ENCODE results near the gene CCDC188. TPM values are rescaled to one million over a fixed set of nuclear protein-coding genes. Genes with fewer than 3 reads are reported as not detected.

CCDC188 gene
- total RNA-seq (2014; rRNA removed; shearing (Covaris generic)), result 0.16 and 0.84 TPM in 2 replicates

DNA sequence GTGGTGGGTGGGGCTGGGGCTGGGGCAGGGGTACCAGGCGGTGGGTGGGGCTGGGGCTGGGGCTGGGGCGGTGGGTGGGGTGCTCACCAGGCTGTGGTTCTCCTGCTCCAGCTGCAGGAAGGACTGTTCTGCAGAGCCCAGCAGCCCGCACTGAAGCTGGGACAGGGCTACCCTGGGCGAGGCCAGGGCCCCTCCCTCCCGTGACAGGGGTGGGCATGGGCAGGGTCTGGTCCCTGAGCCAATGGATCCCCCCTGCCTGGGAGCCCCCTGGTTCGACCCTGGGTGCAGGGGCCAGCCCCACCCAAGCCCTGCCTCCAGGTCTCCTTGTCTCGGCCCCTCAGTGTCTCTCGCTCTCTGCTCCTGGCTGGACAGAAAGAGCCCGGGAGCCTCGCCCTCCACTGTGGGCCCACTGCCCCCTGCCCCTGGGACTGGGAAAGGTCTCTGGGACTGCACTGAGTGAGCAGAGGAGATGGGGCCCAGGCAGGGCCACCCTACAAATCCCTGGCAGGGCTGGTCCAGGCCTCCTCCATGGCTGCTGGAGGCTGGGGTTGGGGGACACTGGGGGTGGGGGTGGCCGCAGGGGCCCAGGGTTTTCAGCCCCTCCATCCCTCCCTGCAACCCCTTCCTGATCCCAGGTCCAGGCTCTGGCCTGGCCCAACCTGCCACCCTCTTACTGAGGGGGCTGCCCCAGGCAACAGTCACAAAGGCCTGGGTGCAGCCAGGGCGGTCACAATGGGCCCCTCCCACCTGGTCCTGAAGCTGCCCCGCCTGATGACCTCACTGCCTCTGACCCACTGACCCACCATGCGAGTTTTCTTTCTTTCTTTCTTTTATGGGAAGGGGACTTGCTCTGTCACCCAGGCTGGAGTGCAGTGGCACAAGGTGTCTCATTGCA is at the start of gene CCDC188:
CCDC188 (minus strand) TSS at position 675 of the 895 bp plus-strand sequence; CDS start at position 606, 69 bp downstream.
- Histone ChIP-seq H3K4me1 (replicated peaks) (peaks cover 16% of the 10 kb centered on the region), H3K36me3 (no peaks in the 10 kb centered on the region), H3K27me3 (replicated peaks) (no peaks in the 10 kb centered on the region), H3K27ac (no peak within 1 kb of the TSS), H3K9me3 (replicated peaks) (no peaks in the 10 kb centered on the region), H3K4me3 (no peak within 1 kb of the TSS)
- no peak for DNase-seq (ENCODE audit: low read depth in 1 of 2, low spot score in 2 of 2)

GRCh38 chr22:20199906-20200305 is 49.1 kb upstream of the CCDC188 start:
- Histone ChIP-seq H3K27me3 (replicated peaks) (peaks cover 26% of the 10 kb centered on the region), H3K36me3 (no peaks in the 10 kb centered on the region), H3K4me1 (replicated peaks) (peaks cover 9% of the 10 kb centered on the region), H3K9me3 (replicated peaks) (no peaks in the 10 kb centered on the region), H3K27ac (no peak overlapping the region), H3K4me3 (no peak overlapping the region)
- DNase-seq (ENCODE audit: low read depth in 1 of 2, low spot score in 2 of 2), result no peak

GRCh38 chr22:20199413-20199842 is 48.6 kb upstream of the CCDC188 start:
- no peak for DNase-seq (ENCODE audit: low read depth in 1 of 2, low spot score in 2 of 2)
- H3K9me3 ChIP-seq (replicated peaks), result no peaks in the 10 kb centered on the region
- H3K27me3 ChIP-seq (replicated peaks), result peaks cover 26% of the 10 kb centered on the region
- H3K27ac ChIP-seq, result no peak overlapping the region
- no peak overlapping the region for H3K4me3 ChIP-seq
- peaks cover 9% of the 10 kb centered on the region for H3K4me1 ChIP-seq (replicated peaks)
- no peaks in the 10 kb centered on the region for H3K36me3 ChIP-seq

DNA sequence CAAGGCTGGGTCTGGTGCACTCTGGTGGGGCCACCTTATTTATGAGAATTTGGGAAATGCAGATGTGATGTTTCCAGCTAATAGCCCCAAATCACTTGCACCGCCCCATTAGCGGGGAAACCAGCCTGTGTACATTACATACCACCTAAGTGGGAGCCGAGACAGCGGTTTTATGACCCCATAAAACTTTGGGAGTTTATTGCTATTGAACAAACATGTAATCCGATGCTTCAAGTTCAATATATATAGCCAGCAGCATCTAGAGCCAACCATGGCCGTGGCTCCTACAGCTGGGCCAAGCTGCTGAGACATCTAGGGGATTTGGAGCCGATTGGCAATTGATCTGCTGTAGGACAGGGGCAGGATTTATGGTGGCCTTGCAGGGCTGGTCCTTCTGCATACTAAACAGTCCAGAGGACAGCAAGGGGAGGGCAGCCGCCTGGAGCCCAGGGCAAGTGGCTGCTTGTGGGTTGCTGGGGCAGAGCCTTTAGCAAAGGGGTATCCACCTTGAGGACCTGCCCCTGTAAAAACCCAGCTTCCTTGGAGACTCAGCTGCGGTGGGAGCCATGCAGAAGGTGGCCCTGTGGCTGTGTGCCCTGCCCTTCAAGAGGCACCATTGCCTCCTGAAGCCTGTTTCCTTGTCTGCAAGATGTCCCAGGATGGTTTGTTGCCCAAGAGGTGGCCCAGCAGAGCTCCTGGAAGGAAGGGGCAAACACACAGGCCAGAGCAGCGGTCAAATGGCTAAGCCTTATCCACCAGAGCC is 47.9 kb upstream of the CCDC188 start:
- no peak overlapping the region for H3K27ac ChIP-seq
- peaks cover 26% of the 10 kb centered on the region for H3K27me3 ChIP-seq (replicated peaks)
- no peak for DNase-seq (ENCODE audit: low read depth in 1 of 2, low spot score in 2 of 2)

GRCh38 chr22:20197407-20198030 is 46.7 kb upstream of the CCDC188 start:
- H3K36me3 ChIP-seq, result no peaks in the 10 kb centered on the region
- no peak overlapping the region for H3K4me3 ChIP-seq
- DNase-seq (ENCODE audit: low read depth in 1 of 2, low spot score in 2 of 2), result no peak
- H3K4me1 ChIP-seq (replicated peaks), result no peaks in the 10 kb centered on the region
- no peaks in the 10 kb centered on the region for H3K9me3 ChIP-seq (replicated peaks)
- peaks cover 26% of the 10 kb centered on the region for H3K27me3 ChIP-seq (replicated peaks)
- no peak overlapping the region for H3K27ac ChIP-seq

More for the DNA sequence above, 47.9 kb upstream of the CCDC188 start:
- Histone ChIP-seq H3K4me3 (no peak overlapping the region), H3K36me3 (no peaks in the 10 kb centered on the region), H3K9me3 (replicated peaks) (no peaks in the 10 kb centered on the region), H3K4me1 (replicated peaks) (peaks cover 4% of the 10 kb centered on the region)

GRCh38 chr22:20196094-20196842 is 45.4 kb upstream of the CCDC188 start:
- H3K27ac ChIP-seq, result no peak overlapping the region
- peaks cover 23% of the 10 kb centered on the region for H3K27me3 ChIP-seq (replicated peaks)
- no peak for DNase-seq (ENCODE audit: low read depth in 1 of 2, low spot score in 2 of 2)
- H3K36me3 ChIP-seq, result no peaks in the 10 kb centered on the region
- H3K4me3 ChIP-seq, result no peak overlapping the region
- no peaks in the 10 kb centered on the region for H3K9me3 ChIP-seq (replicated peaks)
- H3K4me1 ChIP-seq (replicated peaks), result no peaks in the 10 kb centered on the region

DNA sequence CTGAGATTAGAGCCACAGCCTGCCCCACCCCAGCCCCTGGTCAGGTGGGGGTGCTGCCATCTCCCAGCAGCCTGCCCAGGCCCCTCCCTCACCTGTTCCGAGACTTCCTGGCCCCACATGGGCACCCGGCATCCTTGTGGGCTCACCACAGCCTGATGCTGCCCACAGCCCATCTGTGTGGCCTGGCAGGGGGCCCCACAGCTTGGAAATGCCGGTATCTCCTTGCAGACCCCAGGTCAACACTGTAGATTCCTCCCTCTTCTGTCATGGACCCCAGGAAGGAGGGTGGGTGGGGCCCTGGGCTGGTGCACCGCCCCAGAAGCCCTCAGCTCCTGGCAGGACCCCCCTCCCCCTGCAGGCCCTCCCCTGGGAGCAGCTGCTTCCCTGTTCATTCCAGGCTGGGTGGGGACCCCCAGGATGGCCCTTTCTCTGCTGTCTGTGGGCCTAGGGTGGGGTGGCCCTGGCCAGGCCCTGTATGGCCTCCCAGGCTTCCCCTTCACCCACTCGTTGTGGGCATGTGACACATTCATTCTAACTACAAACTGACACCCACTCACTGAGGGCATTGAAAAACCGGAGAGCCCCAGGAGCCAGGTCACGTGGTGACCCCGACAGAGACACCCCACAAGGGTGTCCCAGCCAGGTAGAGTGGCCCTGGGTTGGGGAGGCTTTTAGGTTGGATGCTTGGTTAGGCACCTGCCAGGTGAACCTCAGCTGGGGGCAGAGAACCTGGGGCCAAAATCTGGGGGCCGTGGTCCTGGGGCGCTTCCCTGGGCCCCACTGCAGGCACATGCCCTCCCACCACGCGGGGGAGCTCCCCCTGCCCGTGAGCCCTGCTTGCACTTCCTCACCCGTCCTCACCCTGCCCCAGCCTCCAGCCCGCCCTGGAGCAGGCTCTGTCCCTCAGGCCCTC is 44.1 kb upstream of the CCDC188 start:
- Histone ChIP-seq H3K36me3 (no peaks in the 10 kb centered on the region), H3K4me1 (replicated peaks) (no peaks in the 10 kb centered on the region), H3K9me3 (replicated peaks) (no peaks in the 10 kb centered on the region), H3K27ac (no peak overlapping the region), H3K4me3 (no peak overlapping the region), H3K27me3 (replicated peaks) (peaks cover 12% of the 10 kb centered on the region)
- no peak for DNase-seq (ENCODE audit: low read depth in 1 of 2, low spot score in 2 of 2)

GRCh38 chr22:20193761-20194494 is 43.1 kb upstream of the CCDC188 start:
- no peaks in the 10 kb centered on the region for H3K9me3 ChIP-seq (replicated peaks)
- peaks cover 11% of the 10 kb centered on the region for H3K27me3 ChIP-seq (replicated peaks)
- H3K4me1 ChIP-seq (replicated peaks), result no peaks in the 10 kb centered on the region
- H3K4me3 ChIP-seq, result no peak overlapping the region
- no peaks in the 10 kb centered on the region for H3K36me3 ChIP-seq
- no peak overlapping the region for H3K27ac ChIP-seq
- no peak for DNase-seq (ENCODE audit: low read depth in 1 of 2, low spot score in 2 of 2)

DNA sequence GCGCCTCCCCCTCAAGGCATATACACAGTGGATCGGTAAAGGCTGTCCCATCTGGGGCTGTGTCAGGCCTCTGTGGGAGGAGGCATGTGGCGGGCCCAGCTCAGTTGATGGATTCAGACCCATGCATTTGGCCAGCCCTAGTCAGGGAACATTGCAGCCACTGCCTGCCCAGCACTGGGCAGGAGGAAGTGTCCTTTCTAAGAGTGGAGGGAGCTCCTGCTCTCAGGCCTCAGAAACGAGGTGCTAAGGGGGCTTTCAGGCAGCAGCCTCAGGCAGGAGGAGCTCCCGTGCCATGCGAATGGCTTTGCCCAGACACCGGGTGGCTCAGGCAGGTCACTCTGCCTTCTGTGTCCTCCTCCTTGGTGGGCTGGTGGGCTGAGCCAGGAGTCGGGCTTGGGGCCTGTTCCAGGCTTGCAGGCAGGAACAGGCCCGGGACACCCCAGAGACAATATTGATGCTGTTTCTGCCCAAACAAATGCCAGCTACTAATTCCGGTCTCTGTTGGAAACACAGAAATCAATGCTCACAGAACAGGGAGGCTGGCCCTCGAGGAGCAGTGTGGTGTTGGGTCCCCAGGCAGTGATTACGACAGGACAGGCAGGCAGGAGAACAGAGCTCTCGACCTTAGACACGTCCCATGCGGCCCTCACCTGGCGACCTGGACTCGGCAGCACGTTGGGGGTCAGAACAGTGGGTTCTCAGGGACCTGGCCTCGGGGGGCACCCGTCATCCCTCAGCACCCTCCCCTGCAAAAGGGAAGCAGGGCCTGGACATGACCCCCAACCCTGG is 42.3 kb upstream of the CCDC188 start:
- H3K9me3 ChIP-seq (replicated peaks), result no peaks in the 10 kb centered on the region
- H3K4me1 ChIP-seq (replicated peaks), result no peaks in the 10 kb centered on the region
- H3K27ac ChIP-seq, result no peak overlapping the region
- no peak for DNase-seq (ENCODE audit: low read depth in 1 of 2, low spot score in 2 of 2)
- peaks cover 11% of the 10 kb centered on the region; the same call in 1 of the 2 replicates for H3K27me3 ChIP-seq (replicated peaks)
- no peak overlapping the region for H3K4me3 ChIP-seq
- H3K36me3 ChIP-seq, result no peaks in the 10 kb centered on the region

- no peaks in the 10 kb centered on the region for H3K4me1 ChIP-seq (replicated peaks)
- H3K36me3 ChIP-seq, result no peaks in the 10 kb centered on the region
- no peak overlapping the region for H3K27ac ChIP-seq
- no peaks in the 10 kb centered on the region for H3K9me3 ChIP-seq (replicated peaks)
- H3K4me3 ChIP-seq, result no peak overlapping the region
- peaks cover 9% of the 10 kb centered on the region; the same call in 1 of the 2 replicates for H3K27me3 ChIP-seq (replicated peaks)
- no peak for DNase-seq (ENCODE audit: low read depth in 1 of 2, low spot score in 2 of 2)
Observed at GRCh38 chr22:20192293-20192971, 41.6 kb upstream of the CCDC188 start.

- Histone ChIP-seq H3K4me3 (no peak overlapping the region), H3K36me3 (no peaks in the 10 kb centered on the region), H3K27me3 (replicated peaks) (peaks cover 9% of the 10 kb centered on the region; the same call in 1 of the 2 replicates), H3K4me1 (replicated peaks) (no peaks in the 10 kb centered on the region), H3K9me3 (replicated peaks) (no peaks in the 10 kb centered on the region), H3K27ac (no peak overlapping the region)
- no peak for DNase-seq (ENCODE audit: low read depth in 1 of 2, low spot score in 2 of 2)
Observed at GRCh38 chr22:20191803-20192202, 40.9 kb upstream of the CCDC188 start.
